ENCODE measurements around the gene KLK13.

KLK13 gene

GRCh38 chr19:51018745-51019543 lies 45.9 kb downstream of the KLK13 start:
- no peak for DNase-seq

GRCh38 chr19:51016798-51017683 lies 47.9 kb downstream of the KLK13 start:
- peak; percentile 4 for DNase-seq

GRCh38 chr19:51015691-51016267 lies 49.1 kb downstream of the KLK13 start:
- DNase-seq: no peak

- DNase-seq: no peak
Measured at GRCh38 chr19:51014242-51014641, 50.6 kb downstream of the KLK13 start.

- DNase-seq: no peak
Measured at GRCh38 chr19:51012661-51013190, 52.2 kb downstream of the KLK13 start.

- no peak for DNase-seq
Measured at GRCh38 chr19:51010066-51010795, 54.7 kb downstream of the KLK13 start.

GRCh38 chr19:51009061-51009891 lies 55.6 kb downstream of the KLK13 start:
- no peak for DNase-seq

GRCh38 chr19:51007488-51007887 lies 57.4 kb downstream of the KLK13 start:
- DNase-seq: no peak

- DNase-seq: no peak
Measured at GRCh38 chr19:51006406-51006805, 58.5 kb downstream of the KLK13 start.

Measured in NCI-H1694 (cell line).